Left renal pelvis (tissue), 4 donors: ENCODE measurements around the gene C6orf15. TPM values are rescaled to one million over a fixed set of nuclear protein-coding genes. Genes with fewer than 3 reads are reported as not detected.
A peak's percentile ranks its signal among the peaks of the same experiment; 100 is the strongest.

ENCODE experiments used
- DNase-seq, 4 donors: peaks; one replicate each; pipeline ENCODE4 v3.0.0-alpha.2; 2013; ENCODE audit warnings: low read depth in 4 of 4, low spot score in 3 of 4
- polyA plus RNA-seq, 4 donors: library from polyadenylated mRNA; unstranded; fragments of 120-200 nt; gene quantifications; one replicate each; pipeline ENCODE4 v1.2.1, GENCODE V29; 2013; ENCODE audit not compliant: insufficient read length in 4 of 4

The C6orf15 gene
- polyA plus RNA-seq, 4 donors = 0.19 TPM; not detected in 3

DNA sequence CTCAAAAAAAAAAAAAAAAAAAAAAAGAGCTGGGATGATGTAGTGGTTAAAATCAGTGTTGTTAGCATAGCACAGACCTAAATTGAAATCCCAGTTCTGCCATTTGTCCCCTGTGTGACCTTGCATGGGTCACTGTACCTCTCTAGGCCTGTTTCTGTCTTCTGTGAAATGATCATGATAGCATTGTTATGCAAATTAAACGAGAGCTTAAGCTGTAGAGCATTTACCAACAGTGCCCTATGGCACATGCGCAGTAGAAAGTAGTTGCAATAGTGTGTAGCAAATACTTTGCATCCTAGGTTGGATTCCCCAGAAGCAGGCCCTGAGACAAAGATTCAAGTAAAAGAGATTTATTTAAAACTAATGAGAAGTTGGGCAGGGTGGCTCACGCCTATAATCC lies 19.2 kb upstream of the C6orf15 start:
- no peak for DNase-seq

DNA sequence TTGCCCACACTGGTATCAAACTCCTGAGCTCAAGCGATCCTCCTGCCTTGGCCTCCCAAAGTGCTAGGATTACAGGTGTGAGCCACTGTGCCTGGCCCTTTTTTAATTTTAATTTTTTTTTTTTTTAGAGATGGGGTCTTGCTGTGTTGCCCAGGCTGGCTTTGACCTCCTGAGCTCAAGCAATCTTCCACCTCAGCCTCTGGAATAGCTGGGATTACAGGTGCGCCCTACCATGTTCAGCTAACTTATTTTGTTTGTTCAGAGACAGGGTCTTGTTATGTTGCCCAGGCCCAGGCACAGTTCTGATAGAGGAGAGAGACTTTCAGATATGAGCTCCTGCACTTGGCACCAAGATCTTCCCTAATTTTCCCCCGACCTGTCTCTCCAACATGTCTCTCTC lies 18.4 kb upstream of the C6orf15 start:
- no peak for DNase-seq

DNA sequence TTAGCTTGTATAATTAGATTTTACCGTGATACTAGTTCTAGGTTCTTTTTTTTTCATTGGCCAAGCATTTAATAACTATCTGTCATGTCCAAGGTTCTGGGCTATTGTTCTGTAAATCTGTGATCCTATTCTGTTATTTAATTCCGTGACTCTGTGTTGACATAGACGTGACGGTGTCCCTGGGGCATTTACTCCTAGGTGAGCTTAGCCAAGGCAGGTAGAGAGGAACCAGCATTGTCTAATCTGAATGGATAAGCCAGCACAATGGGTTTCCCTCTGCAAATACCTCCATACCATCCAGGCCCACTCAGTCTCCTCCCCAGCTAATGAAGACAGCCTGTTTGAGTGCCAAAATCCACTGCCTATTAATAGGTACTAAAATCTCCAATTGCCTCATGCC lies 16.8 kb upstream of the C6orf15 start:
- DNase-seq = no peak

DNA sequence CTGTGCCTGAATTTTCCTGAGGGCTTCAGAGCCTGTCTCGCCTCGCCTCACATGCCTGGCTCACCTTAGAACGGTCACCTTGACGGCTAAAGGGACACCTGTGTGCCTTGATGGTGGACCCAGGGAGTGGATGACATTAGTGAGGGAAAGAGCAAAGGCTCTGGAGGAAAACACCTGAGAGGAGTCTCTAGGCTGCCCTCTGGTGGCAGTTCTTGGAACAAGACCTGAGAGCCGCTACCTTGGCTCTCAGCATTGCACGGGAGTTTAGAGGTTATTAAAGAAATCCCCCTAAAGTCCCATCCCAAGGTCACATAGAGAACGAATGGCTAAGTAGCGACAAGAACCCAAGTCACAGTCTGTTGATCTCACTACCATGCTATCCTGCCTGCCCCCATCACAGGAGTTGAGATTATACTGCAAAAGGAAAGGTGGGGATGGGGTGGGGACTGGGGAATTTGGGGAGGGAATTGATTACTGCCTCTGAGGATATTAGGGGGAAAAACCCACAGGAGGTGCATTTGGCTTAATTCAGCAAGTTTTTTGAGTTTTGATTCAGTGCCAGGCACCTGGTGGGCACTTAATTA lies 15.8 kb upstream of the C6orf15 start:
- DNase-seq = peak in 1 of 4 donors; percentile 32

DNA sequence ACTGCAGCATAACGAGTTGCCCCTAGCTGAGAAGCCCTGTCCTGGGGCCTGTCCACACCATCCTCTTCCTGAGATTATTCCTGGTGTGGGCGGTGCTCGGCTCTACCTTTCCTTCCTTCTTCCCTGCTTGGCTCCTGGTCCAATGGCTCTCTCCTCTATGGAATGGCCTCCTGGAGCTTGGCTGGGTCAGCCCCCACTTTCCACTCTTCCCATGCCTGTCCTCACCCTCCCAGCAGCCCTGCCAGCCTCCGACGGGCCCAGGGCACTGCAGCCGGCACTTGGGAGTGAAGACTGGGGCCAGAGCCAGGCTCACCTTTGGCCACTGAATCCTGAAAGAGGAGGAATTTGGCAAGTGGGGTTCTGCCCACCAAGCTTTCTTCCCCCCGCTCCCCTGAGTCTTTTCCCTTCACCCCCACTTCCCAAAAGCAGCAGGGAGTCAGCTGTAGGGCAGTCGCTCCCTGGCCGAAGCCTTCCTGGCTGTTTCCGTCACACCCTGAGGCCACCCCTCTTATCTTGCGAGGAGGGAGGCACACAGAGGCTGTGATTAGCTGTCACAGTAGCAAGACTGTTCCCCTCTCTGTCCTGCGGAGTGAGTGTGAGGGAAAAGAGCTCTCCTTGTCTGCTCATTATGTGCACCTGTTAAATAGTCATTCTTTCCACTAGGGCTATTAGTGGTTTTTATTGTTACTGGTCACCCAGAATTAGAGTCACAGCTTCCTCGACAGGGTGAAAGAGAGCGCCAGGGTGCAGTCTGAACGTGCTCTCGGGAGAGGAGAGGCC lies 14.2 kb upstream of the C6orf15 start:
- DNase-seq = no peak

DNA sequence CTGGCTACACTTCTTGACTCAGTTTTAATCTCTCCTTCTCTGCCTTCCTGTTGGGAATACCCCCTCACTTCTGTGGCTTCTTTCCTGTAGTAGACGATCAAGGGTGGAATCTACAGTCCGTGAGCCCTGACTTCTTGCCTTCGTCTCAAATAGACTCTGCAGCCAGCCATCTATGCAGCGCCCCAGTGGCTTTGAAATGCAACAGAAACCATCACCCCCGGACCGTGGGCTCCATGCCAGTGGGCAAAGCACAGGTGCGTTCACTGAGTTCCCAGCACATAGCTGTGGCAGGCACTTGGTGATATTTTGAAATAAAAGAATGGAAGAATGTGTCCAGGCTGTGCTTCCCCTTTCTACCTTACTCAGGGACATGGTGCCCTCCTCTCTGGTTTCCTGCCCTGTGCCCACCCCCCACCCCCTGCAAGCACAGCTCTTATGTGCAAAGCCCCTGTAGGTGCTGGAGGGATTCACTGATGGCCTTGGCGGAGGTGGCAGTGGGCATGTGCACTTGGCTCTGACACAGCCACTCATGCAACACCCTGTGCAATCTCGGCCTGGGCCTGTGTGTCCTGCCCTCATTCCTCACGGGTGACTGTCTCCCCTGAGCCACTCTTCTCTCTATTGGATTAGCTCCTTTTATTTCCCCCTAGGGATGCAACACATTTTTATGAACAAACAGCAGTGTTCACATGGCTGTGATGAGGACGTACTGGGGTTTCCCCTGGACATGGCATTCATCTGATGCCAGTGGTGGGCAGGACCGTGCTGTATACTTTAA lies 13.4 kb upstream of the C6orf15 start:
- DNase-seq = no peak

DNA sequence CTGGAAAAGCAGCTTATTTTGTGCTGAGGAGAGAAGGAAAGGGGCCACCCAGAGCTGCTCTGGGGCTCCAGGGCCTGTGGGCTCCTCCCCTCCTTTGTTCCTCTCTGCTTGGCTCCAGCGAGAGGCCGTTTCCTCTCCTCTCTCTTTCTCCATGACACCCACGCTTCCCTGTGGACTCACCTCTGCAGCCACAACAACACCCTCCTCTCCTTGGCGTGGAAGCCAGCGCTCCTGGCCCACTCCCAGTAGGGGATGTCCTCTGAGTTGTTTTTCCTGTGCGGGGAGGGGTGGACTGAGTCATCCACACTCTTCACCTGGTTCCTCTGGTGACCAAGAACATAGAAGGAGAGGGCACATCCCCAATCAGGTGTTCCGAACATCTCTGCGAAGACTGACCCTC lies 12.8 kb upstream of the C6orf15 start:
- no peak for DNase-seq

DNA sequence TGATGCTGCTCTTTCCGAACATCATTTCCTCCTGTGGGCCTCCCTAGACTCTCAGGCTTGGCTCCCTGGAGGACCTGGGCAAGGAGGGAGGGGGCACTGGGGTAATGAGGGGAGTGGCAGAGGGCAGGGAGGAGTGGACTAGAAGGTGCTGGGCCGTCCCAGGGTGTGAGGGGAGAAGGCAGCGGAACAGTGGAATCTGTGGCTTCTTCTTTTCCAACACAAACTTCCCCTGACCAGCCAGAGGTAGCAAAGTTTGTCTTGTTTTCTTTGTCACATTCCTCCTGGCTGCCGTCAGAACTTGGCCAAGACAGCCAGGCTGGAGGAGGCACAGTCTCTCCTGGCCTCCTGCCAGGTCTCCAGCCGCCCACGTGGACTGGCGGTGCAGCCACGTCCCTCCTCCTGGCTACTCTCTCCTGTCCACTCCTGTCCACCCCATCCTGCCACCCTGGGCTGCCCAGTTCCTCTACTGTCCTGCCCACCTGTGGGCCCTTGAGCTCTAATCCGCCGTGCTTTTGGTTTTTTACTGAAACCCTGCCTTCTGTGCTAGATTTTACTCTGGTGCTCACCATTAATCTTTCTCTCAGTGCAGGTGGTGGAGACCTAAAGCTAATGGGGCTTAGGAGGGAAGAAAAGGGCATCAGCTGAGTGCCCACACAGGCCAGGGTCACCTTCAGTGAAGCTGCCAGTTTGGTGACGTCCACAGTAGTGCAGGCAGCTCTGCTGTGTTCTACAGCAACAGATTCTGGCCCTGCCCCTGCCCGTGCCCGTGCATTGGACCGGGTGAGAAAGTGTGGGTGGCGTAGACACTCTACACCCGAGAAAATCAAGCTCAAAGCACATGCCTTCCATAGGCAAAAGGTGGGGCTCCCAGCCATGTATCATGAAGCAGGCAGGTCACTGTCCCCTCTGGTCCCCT lies 10.7 kb upstream of the C6orf15 start:
- peak in 3 of 4 donors; percentile 49 to 81 (median 60) for DNase-seq

DNA sequence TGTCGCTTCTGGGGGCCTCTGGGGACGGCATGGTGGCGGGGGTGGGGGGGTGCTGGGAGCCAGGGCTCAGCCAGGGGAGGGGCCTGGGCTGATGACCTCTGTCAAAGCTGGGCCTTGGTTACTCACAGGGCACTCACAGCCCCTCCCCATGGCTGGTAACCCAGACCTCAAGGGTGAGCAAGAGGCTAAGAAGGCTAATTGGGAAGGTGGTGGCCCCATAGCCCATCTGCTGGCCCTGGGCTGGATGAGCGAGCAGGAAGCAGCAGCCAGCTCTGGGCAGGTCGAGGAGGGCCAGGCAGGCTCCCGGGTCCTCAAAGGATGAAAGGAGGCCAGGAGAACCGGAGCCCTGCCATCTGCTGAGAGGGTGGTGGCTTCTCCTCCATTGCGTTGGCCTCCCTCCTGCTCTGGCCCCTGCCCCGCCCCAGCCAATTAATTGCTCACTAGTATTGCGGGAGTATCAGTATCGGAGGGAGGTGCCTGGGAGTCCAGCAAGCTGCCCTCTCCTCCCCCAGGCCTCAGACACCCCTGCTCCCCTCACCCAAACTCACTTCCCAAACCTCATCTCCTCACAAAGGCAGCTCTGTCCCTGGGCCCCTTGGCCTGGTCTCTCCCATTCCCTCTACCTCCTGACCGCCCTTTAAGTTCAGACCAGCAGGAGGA lies 8.9 kb upstream of the C6orf15 start:
- DNase-seq = no peak

DNA sequence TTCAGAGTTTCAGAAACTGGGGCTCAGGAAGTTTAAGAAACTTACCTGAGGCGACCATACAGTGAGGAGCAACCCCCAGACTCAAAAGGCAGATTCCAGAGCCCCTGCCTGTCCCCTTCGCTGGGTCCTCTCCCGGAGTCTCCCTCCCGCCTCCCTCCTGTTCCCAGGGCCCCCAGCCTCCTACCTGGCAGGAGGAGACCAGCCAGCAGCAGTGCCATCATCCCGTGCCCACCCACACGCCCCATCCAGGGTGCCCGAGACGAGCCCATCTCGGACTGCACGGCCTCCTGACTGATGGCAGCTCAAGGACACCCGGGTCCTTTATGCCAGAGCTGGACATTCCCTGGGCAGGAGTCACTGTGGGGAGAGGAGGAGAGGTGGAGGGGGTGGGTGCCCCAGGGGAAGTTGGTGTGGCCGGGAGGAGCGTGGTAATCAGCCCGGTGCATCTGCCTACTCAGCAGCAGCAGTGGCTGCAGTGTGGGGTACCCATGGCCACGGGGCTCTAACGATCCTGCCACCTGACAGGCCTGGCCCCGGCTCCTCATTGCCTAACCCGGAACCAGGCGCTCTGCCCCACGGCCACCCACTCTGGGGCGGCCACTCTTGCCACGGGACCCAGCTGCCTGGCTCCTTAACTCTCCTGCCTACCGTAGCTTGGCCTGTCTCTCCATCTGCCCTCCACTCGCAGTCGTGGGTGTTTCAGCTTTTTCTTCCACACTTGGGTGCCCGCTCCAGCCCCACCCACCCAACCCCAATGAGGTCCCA lies 8.0 kb upstream of the C6orf15 start, which contains the start of gene CDSN:
CDSN (minus strand) TSS at position 296 of the 765 bp plus-strand sequence; CDS start at position 269, 27 bp downstream.
- no peak for DNase-seq

DNA sequence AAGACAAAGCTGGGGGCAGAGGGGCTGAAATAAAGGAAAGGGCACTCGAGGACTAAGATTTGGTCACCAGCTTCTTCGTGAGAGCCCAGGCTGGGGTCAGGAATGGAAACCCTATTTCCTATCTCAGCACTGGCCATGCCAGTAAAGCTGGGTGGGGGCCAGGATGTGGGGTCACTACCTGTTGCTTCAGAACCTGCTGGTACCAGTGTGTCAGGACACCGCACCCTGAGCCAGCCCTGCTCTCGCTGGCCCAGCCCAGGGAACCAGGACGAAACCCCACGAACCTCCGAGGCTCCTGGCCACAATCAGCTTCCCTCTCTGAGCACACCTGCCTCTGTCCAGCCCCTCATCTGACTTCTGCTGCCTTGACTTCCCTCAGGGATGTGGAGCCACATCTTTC lies 5.8 kb upstream of the C6orf15 start:
- DNase-seq = no peak

DNA sequence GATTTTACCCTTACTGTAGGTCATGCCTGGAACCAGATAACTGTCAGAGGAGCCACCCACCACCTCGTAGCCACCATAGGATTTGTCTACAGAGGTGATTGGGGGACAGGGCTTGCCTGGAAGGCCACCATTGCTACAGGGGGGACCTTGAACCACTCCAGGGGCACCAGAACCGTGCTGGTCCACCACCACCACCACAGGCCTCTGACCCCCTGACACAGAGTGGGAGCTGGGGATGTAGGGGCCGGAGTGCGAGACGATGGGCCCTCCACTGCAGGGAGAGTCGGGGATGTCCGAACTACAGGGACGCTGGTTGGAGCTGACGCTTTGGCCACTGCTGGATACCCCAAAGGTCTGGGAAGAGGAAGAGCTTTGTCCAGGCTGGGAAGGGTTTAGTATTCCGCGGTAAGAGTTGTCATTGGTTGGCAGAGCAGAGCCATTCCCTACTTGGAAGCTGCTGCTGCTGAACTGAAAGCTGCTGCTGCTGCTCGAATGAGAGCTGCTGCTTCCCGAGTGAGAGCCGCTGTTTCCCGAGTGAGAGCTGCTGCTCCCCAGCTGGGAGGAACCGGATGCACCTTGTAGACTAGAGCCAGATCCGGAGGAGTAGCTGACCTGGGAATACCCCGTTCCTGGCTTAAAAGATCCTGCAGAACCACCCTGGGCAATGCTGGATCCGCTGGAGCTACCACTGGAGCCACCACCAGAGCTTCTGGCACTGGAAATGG lies 4.4 kb upstream of the C6orf15 start:
- DNase-seq = no peak

DNA sequence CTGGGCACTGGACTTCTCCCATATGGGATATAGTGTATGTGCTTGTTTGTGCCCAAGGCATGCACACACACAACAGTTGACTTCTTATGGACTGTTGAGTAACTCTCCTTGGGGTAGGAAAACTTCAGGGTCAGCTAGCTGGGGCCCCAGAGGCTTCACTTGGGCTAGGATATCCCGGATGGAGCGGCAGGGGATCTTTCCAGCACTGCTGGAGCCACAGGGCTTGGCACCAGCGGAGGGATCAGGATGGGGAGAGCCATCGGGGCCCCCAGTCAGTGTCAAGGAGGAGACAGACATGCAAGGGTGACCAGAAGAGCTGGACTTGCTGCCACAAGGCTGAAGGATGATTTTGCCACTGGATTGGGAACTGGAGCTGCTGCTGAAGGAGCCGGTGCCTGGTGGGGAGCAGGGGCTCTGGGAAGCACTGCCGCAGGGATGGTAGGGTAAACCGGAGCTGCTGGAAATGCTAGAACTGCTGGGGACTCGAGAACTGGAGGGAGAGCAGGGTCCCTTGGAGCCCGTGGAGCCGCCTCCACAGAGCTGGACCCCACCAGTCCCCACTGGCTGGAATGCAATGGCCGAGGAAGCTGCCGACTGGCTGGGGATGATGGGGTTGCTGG lies 3.7 kb upstream of the C6orf15 start:
- no peak for DNase-seq

DNA sequence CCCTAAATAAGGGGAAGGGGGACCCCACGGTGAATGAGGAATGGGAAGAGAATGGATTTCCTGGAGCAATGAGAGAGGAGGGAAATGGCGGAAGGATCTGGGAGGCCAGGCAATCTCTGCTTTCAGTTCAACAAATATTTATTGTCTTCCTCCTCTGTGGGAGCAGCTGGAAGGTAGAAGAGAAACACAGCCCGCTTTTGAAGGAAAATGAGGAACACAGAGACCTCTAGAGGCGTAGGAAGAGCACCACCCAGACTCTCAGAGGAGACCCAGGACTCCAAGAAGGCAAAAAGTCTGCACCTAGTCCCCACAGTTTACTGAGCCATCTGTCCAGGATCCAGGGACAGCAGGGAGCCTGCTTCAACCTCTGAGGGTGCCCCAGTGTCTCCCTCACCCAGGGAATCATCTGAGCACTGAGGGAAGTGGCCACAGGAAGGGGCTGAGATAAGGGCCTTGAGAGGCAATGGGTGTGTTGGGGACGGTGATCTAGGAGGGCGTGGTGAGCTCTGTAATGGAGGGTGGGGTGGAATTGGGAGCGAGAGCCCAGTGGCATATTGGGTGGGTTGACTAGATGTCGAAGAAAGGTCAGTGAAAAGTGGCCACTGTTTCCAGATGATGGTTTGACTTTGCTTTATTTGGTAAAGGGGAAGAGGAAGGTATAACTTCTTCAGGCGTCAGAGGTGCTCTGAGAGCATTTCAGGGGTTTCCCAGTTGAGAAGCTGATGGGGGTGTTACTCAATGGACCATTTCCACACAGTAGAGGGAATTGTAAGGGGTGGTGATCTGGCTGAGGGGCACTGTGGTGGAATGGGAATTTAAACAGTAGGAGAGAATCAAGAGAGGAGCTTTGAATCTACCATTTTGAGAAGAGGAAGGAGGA lies 2.8 kb upstream of the C6orf15 start:
- DNase-seq = no peak

DNA sequence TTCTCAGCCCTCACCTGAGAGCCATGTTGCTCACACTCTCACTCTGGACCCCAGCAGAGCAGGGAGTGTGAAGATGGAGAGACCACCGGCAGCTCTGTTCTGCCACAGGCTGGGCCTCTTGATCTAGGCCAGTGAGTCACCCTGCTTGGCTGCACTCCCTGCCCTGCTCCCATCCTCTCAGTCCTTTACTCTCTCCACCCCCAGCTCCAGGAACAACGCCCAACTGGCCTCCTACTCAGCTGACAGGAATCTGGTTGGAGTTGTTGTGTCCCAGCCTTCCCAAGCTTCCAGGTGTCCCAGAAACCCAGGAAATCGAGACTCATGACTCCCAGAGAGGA lies 2.1 kb upstream of the C6orf15 start, which contains the start of gene PSORS1C1:
PSORS1C1 (plus strand) TSS at position 260 of the 338 bp plus-strand sequence. CDS start 14,833 bp downstream, outside the sequence.
- DNase-seq = no peak

DNA sequence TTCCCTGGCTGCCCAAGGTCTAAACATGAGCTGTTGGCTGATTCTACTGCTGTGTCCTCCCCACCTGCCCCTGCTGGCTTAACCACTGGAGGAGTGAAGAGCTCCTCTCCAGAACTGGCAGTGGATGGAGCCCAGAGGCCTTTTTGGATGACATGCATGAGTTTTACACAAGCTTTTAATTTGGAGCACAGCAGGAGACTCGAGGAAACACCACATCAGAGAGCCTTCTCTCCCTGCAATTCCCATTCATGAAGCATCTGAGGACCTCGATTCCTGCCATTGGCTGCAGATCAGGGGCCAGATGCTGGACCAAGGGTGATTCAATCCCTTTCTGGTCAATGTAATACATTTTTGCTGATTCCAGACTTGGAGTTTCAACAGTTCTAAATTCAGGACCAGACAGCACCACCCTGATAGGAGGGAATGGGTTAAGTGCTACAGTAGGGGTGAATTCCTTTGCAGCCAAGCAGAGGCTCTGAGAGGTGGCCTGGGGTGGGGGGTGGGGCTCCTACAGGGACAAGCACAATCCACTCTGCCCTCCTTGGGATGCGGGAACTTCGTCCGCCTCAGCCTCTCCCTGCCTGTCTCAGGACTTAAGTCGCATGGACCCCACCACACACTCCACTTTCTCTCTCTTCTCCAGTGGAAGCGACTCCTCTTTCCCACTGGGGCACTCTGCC lies 1.6 kb upstream of the C6orf15 start:
- no peak for DNase-seq

DNA sequence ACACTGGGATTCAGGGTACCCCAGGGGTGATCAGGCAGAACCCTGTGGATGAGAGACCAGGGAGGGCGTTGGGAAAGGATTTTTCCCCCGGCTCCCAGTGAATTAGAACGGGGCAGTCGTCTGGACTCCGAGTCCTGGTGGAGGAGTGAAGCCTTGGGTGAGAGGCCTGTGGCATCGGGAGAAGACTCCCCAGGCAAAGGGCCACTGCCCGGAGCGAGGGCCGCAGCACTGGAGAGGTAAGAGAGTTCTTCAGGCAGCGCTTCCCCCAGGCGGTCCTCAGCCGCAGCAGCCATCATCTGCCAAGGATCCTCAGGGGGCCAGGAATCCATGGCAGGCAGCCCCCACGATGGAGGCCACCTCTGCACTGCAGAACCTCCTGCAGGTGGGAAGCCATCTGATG lies 663 bp downstream of the C6orf15 start:
- no peak for DNase-seq
